Motor neuron (in vitro differentiated cells): ENCODE results near the gene SAA4. TPM values are rescaled to one million over a fixed set of nuclear protein-coding genes. Genes with fewer than 3 reads are reported as not detected.
"Not testable (repeated sequence)": the region's sequence is repeated elsewhere in the genome, so short reads cannot be mapped to it uniquely, and the experiment has no call there.

Experiments
- ATAC-seq, 8 experiments: fragments of 200-7000 bp; cut with Tn5 transposase; replicated peaks in 6 of 8; 2 replicates each; pipeline ENCODE4 v1.8.0; 2021; ENCODE audit warnings: mild to moderate bottlenecking in 8 of 8, moderate library complexity in 8 of 8
- H3K27ac ChIP-seq, 2 donors: fragments of 250-450 bp; sonication (Bioruptor Pico); 2 replicates each; pipeline ENCODE4 v1.9.0; 2021; ENCODE audit warnings: antibody characterized with exemption in 2 of 2, mild to moderate bottlenecking in 2 of 2, moderate library complexity in 1 of 2
- H3K4me1 ChIP-seq, 2 donors: fragments of 250-450 bp; sonication (Bioruptor Pico); replicated peaks in 1 of 2; 2 replicates each; pipeline ENCODE4 v1.6.1; 2021; ENCODE audit warnings: antibody characterized with exemption in 2 of 2, mild to moderate bottlenecking in 2 of 2, moderate library complexity in 1 of 2
- H3K4me3 ChIP-seq, 5 donors: fragments of 250-450 bp; sonication (Bioruptor Pico); 2 replicates each; pipeline ENCODE4 v1.9.0; 2021; ENCODE audit warnings: antibody characterized with exemption in 5 of 5, mild to moderate bottlenecking in 5 of 5, moderate library complexity in 4 of 5
- WGBS, 10 experiments: fragments of 450-650 bp; shearing (Covaris generic); methylation state at CpG; one replicate each; pipeline ENCODE4 v1.0.0; 2022; 5-methylcytosine and 5-hydroxymethylcytosine counted together
- in situ Hi-C, 9 experiments: fragments of 400-800 bp; cut with MboI; loops; one replicate each; pipeline ENCODE4 v1.15.0; 2021; ENCODE audit warnings: low sequenced_read_pairs in 9 of 9, low pct_unique_long_range_greater_than_20kb in 2 of 9; ENCODE audit not compliant: unreplicated experiment in 9 of 9
- total RNA-seq, 8 experiments: library from RNA; unstranded; fragments of 300-600 nt; gene quantifications; 2 replicates each; pipeline versions ENCODE4 v1.2.3 to v1.2.4, GENCODE V29; 2022

Gene SAA4
- total RNA-seq, 8 experiments from 2014 or later, result not detected

- ATAC-seq, H3K4me3 ChIP-seq, in situ Hi-C loops, H3K4me1 ChIP-seq, H3K27ac ChIP-seq: not testable (repeated sequence)
- 0 to 69% (median 17%) methylated on average over 1 to 3 of the region's 3 CpGs; no CpG with 5 or more reads in 7 of the 10 experiments for WGBS, 10 experiments
Measured at GRCh38 chr11:18197738-18198137, 38.9 kb downstream of the SAA4 start.

GRCh38 chr11:18196532-18196931, 40.1 kb downstream of the SAA4 start:
- in situ Hi-C loops, result no loop called here
- H3K27ac ChIP-seq, result no peak overlapping the region
- 40 to 100% (median 59%) methylated on average over 1 to 2 of the region's 2 CpGs; no CpG with 5 or more reads in 5 of the 10 experiments for WGBS, 10 experiments
- no peak for ATAC-seq
- H3K4me1 ChIP-seq, result no peaks in the 10 kb centered on the region
- no peak overlapping the region for H3K4me3 ChIP-seq

- in situ Hi-C loops, result no loop called here
- no peak for ATAC-seq
- WGBS, 10 experiments, result 0 to 56% (median 20%) methylated on average over 1 to 3 of the region's 4 CpGs; no CpG with 5 or more reads in 1 of the 10 experiments
- Histone ChIP-seq H3K4me3 (no peak overlapping the region), H3K27ac (no peak overlapping the region), H3K4me1 (no peaks in the 10 kb centered on the region)
Measured at GRCh38 chr11:18193010-18193409, 43.6 kb downstream of the SAA4 start.

GRCh38 chr11:18191376-18191775, 45.2 kb downstream of the SAA4 start:
- WGBS, 10 experiments, result 80 to 100% (median 100%) methylated on average over 1 to 2 of the region's 3 CpGs; no CpG with 5 or more reads in 5 of the 10 experiments
- no peak overlapping the region for H3K27ac ChIP-seq
- in situ Hi-C loops, result no loop called here

GRCh38 chr11:18189476-18190245, 46.9 kb downstream of the SAA4 start:
- WGBS, 10 experiments, result 80 to 100% (median 88%) methylated on average over 1 to 17 of the region's 34 CpGs; no CpG with 5 or more reads in 4 of the 10 experiments
- in situ Hi-C loops, H3K4me1 ChIP-seq, H3K27ac ChIP-seq, H3K4me3 ChIP-seq, ATAC-seq: not testable (repeated sequence)

More at GRCh38 chr11:18191376-18191775, 45.2 kb downstream of the SAA4 start:
- Histone ChIP-seq H3K4me1 (no peaks in the 10 kb centered on the region), H3K4me3 (no peak overlapping the region)
- ATAC-seq, result no peak

- in situ Hi-C loops, result no loop called here
- Histone ChIP-seq H3K4me1 (no peaks in the 10 kb centered on the region), H3K27ac (no peak overlapping the region), H3K4me3 (no peak overlapping the region)
- 60 to 96% (median 91%) methylated on average over 1 to 23 of the region's 24 CpGs; no CpG with 5 or more reads in 2 of the 10 experiments for WGBS, 10 experiments
- no peak for ATAC-seq
Measured at GRCh38 chr11:18188796-18189195, 47.8 kb downstream of the SAA4 start.

Other genes starting within 250 kb of the SAA4 start
- gene SERGEF, start 223.8 kb downstream of the SAA4 start, total RNA-seq, result 10 to 100 TPM; 20.5 to 39.0 (median 29.5) TPM
- gene TPH1, start 190.5 kb downstream of the SAA4 start, total RNA-seq, result 1 to 10 TPM in 1 of 8 experiments, under 1 TPM in 7; 0.15 to 1.4 (median 0.47) TPM
- 10 to 100 TPM in 7 of 8 experiments, 1 to 10 TPM in 1; 7.5 to 36.2 (median 27.3) TPM for gene SAAL1, start 130.7 kb downstream of the SAA4 start, total RNA-seq
- under 1 TPM in 2 of 8 experiments, not detected in 6; 0.24 to 0.49 TPM for gene MRGPRX3, start 104.2 kb downstream of the SAA4 start, total RNA-seq
- gene MRGPRX4, start 64.0 kb downstream of the SAA4 start, total RNA-seq, result under 1 TPM in 1 of 8 experiments, not detected in 7; 0.20 TPM
- gene SAA2, start 11.9 kb upstream of the SAA4 start, total RNA-seq, result 1 to 10 TPM in 1 of 8 experiments, under 1 TPM in 3, not detected in 4; 0.29 to 1.1 (median 0.65) TPM
- gene SAA1, start 29.5 kb upstream of the SAA4 start, total RNA-seq, result 1 to 10 TPM in 1 of 8 experiments, not detected in 7; 1.7 TPM
- gene HPS5, start 85.3 kb upstream of the SAA4 start, total RNA-seq, result 10 to 100 TPM; 12.9 to 33.2 (median 19.0) TPM
- 10 to 100 TPM; 22.9 to 88.8 (median 41.7) TPM for gene GTF2H1, start 85.8 kb upstream of the SAA4 start, total RNA-seq
- gene LDHA, start 157.8 kb upstream of the SAA4 start, total RNA-seq, result 100 to 1,000 TPM; 227 to 767 (median 525) TPM
- 1 to 10 TPM in 1 of 8 experiments, not detected in 7; 2.4 TPM for gene LDHC, start 175.5 kb upstream of the SAA4 start, total RNA-seq
- under 1 TPM; 0.09 to 0.91 (median 0.29) TPM for gene LDHAL6A, start 219.1 kb upstream of the SAA4 start, total RNA-seq